A549 (cell line): ENCODE data around the gene IFNA8.

Source experiments
- BHLHE40 ChIP-seq: IDR thresholded peaks from 2 replicates; pipeline ENCODE4 v1.6.1; 2012; ENCODE audit warnings: low read depth, low read length, inconsistent platforms
- CTCF ChIP-seq: fragments of >200 bp; sonication (Bioruptor Twin); formaldehyde crosslinking; IDR thresholded peaks from 3 replicates; pipeline ENCODE4 v1.5.1; 2016
- POLR2A ChIP-seq: IDR thresholded peaks from 2 replicates; pipeline ENCODE4 v1.6.1; 2012; ENCODE audit warnings: mild to moderate bottlenecking, low read length

DNA sequence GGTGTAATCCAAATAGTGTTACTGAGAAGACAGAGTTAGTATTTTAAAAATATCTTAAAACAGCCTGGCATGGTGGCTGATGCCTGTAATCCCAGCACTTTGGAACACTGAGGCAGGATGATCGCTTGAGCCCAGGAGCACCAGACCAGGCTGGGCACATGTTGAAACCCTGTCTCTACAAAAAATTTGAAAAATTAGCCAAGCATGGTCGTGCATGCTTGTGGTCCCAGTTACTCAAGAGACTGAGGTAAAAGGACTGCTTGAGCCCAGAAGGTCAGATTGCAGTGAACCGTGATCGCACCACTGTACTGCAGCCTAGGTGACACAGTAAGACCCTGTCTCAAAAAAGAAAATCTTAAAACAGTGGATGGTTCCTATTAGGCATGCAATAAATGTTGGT lies 43.8 kb downstream of the IFNA8 start:
- TF ChIP-seq POLR2A (no peak), CTCF (no peak), BHLHE40 (no peak)
